GM12878 (cell line): Measurements from ENCODE around the gene UBL4B. TPM values are rescaled to one million over a fixed set of nuclear protein-coding genes. Genes with fewer than 3 reads are reported as not detected.

Experiments
- ATAC-seq: fragments of 200-7000 bp; cut with Tn5 transposase; 3 replicates; pipeline ENCODE4 v1.9.1; 2020; ENCODE audit warnings: mild to moderate bottlenecking, moderate library complexity
- BruUV-seq: library from RNA; stranded (reverse); fragments of 400-500 nt; replicated peaks from 2 replicates; lab custom pipeline; 2021; lab: Mats Ljungman, UMichigan
- CTCF ChIA-PET: fragments of 300-600 bp; sonication (Branson Sonifier 250); formaldehyde crosslinking; extraction: SDS; loops from one replicate; lab custom pipeline; 2021; ENCODE audit warnings: inconsistent platforms; lab: Yijun Ruan, JAX
- POLR2A ChIA-PET: fragments of 350-600 bp; formaldehyde crosslinking; extraction: SDS; loops from one replicate; lab custom pipeline; 2021; ENCODE audit warnings: inconsistent platforms; lab: Charles Lee
- RAD21 ChIA-PET: fragments of 300-600 bp; sonication (Branson Sonifier 250); formaldehyde crosslinking; loops from one replicate; lab custom pipeline; 2023; ENCODE audit warnings: antibody characterized with exemption; ENCODE audit not compliant: unreplicated experiment; lab: Charles Lee
- SMC1A ChIA-PET: fragments of 300-600 bp; sonication (Branson Sonifier 250); formaldehyde crosslinking; loops from one replicate; lab custom pipeline; 2023; ENCODE audit not compliant: unreplicated experiment, uncharacterized antibody; lab: Charles Lee
- DNase-seq: peaks from one replicate; pipeline ENCODE4 v3.0.0-alpha.2; 2011; ENCODE audit warnings: low read depth, low spot score
- FAIRE-seq: peaks from 3 replicates; lab custom pipeline; 2011; peaks lifted over from hg19 to GRCh38; lab: Jason Lieb, UNC
- H2AFZ ChIP-seq: 2 replicates; pipeline ENCODE4 v1.6.0; 2011; ENCODE audit warnings: low read depth, low read length, control low read depth; ENCODE audit not compliant: control insufficient read depth
- H3K27ac ChIP-seq: 2 replicates; pipeline ENCODE4 v1.5.1; 2011; ENCODE audit warnings: control low read depth; ENCODE audit not compliant: control insufficient read depth, insufficient read depth
- H3K27me3 ChIP-seq, 2 experiments: replicated peaks in 1 of 2; 2 replicates each; pipeline versions ENCODE4 v1.6.0 to v1.6.1; 2011; ENCODE audit warnings: low read length in 1 of 2; ENCODE audit not compliant: control insufficient read depth in 2 of 2, insufficient read depth in 2 of 2
- H3K36me3 ChIP-seq, 2 experiments: 2 replicates each; pipeline ENCODE4 v1.5.1; 2011; ENCODE audit warnings: low read length in 1 of 2; ENCODE audit not compliant: control insufficient read depth in 2 of 2, insufficient read depth in 2 of 2
- H3K4me1 ChIP-seq: 2 replicates; pipeline ENCODE4 v1.6.1; 2011; ENCODE audit warnings: mild to moderate bottlenecking, low read length, moderate library complexity, mixed read lengths; ENCODE audit not compliant: control insufficient read depth, insufficient read depth
- H3K4me2 ChIP-seq: 2 replicates; pipeline ENCODE4 v1.6.0; 2011; ENCODE audit warnings: control low read depth; ENCODE audit not compliant: control insufficient read depth, insufficient read depth
- H3K4me3 ChIP-seq: fragments of 200-600 bp; sonication (generic); 2 replicates; pipeline ENCODE4 v1.5.1; 2016
- H3K79me2 ChIP-seq: 2 replicates; pipeline ENCODE4 v1.6.0; 2011; ENCODE audit warnings: low read length; ENCODE audit not compliant: control insufficient read depth, insufficient read depth
- H3K9ac ChIP-seq: 2 replicates; pipeline ENCODE4 v1.8.0; 2011; ENCODE audit warnings: low read length, control low read depth, mixed read lengths; ENCODE audit not compliant: control insufficient read depth, insufficient read depth
- H3K9me3 ChIP-seq: replicated peaks from 3 replicates; pipeline ENCODE4 v1.5.1; 2011; ENCODE audit warnings: mild to moderate bottlenecking, low read length; ENCODE audit not compliant: control insufficient read depth, insufficient read depth
- H4K20me1 ChIP-seq: 2 replicates; pipeline ENCODE4 v1.6.0; 2011; ENCODE audit not compliant: control insufficient read depth, insufficient read depth
- ATF7 ChIP-seq: fragments of 450-650 bp; IDR thresholded peaks from 2 replicates; pipeline ENCODE4 v1.6.1; 2016; ENCODE audit warnings: low read depth, mild to moderate bottlenecking
- BCL3 ChIP-seq: IDR thresholded peaks from 2 replicates; pipeline ENCODE4 v1.6.1; 2011; ENCODE audit warnings: borderline replicate concordance, low read depth, mild to moderate bottlenecking, moderate library complexity, low read length; ENCODE audit not compliant: insufficient read depth, poor library complexity, severe bottlenecking
- CEBPB ChIP-seq, 2 experiments: fragments of 150-350 bp in 1 of 2; IDR thresholded peaks; 2 replicates each; pipeline ENCODE4 v1.6.1; 2012 to 2014; ENCODE audit warnings: low read depth in 2 of 2, low read length in 2 of 2, borderline replicate concordance in 1 of 2, inconsistent platforms in 1 of 2
- DPF2 ChIP-seq: fragments of 450-650 bp; IDR thresholded peaks from 2 replicates; pipeline ENCODE4 v1.6.1; 2017; ENCODE audit warnings: mild to moderate bottlenecking
- EED ChIP-seq: sonication (generic); IDR thresholded peaks from 2 replicates; pipeline ENCODE4 v1.6.1; 2016; ENCODE audit warnings: antibody characterized with exemption, low read depth
- FOXM1 ChIP-seq: IDR thresholded peaks from 2 replicates; pipeline ENCODE4 v1.6.1; 2012; ENCODE audit warnings: low read depth, mild to moderate bottlenecking, inconsistent platforms, low read length, moderate library complexity
- HDAC2 ChIP-seq: fragments of 200-600 bp; sonication (generic); IDR thresholded peaks from 2 replicates; pipeline ENCODE4 v1.6.1; 2017
- HDAC6 ChIP-seq: fragments of 200-600 bp; sonication (generic); IDR thresholded peaks from one replicate; pipeline ENCODE4 v1.8.0; 2017; ENCODE audit warnings: antibody characterized with exemption; ENCODE audit not compliant: unreplicated experiment
- JUNB ChIP-seq: IDR thresholded peaks from 2 replicates; pipeline ENCODE4 v1.6.1; 2016; ENCODE audit warnings: antibody characterized with exemption, mild to moderate bottlenecking
- NBN ChIP-seq: fragments of 450-650 bp; IDR thresholded peaks from 2 replicates; pipeline ENCODE4 v1.6.1; 2016
- NFIC ChIP-seq: IDR thresholded peaks from 2 replicates; pipeline ENCODE4 v1.6.1; 2012; ENCODE audit warnings: low read depth, mild to moderate bottlenecking, inconsistent platforms, low read length, moderate library complexity
- NR2C1 ChIP-seq: fragments of 450-650 bp; IDR thresholded peaks from 2 replicates; pipeline ENCODE4 v1.6.1; 2017; ENCODE audit warnings: antibody characterized with exemption, mild to moderate bottlenecking, moderate library complexity
- PKNOX1 ChIP-seq: fragments of 450-650 bp; IDR thresholded peaks from 2 replicates; pipeline ENCODE4 v1.6.1; 2016; ENCODE audit warnings: mild to moderate bottlenecking
- POLR2AphosphoS5 ChIP-seq: IDR thresholded peaks from 2 replicates; pipeline ENCODE4 v1.6.1; 2011; ENCODE audit warnings: mild to moderate bottlenecking, low read length, inconsistent platforms
- POU2F2 ChIP-seq: IDR thresholded peaks from 3 replicates; pipeline ENCODE4 v1.6.1; 2011; ENCODE audit warnings: low read depth, mild to moderate bottlenecking, low read length, borderline replicate concordance
- RFX5 ChIP-seq: IDR thresholded peaks from 2 replicates; pipeline ENCODE4 v1.6.1; 2011; ENCODE audit warnings: low read depth, low read length, improper control_type of control experiment
- STAT3 ChIP-seq: IDR thresholded peaks from 2 replicates; pipeline ENCODE4 v1.6.1; 2011; ENCODE audit warnings: low read depth, low read length, improper control_type of control experiment
- WGBS: methylation state at CpG from one replicate; pipeline ENCODE4 v1.1.6; 2016; ENCODE audit warnings: low lambda C conversion rate; ENCODE audit not compliant: insufficient replicate concordance, insufficient coverage; ENCODE audit errors: missing lambda C conversion rate; 5-methylcytosine and 5-hydroxymethylcytosine counted together
- in situ Hi-C: fragments of 300-500 bp; cut with MboI; formaldehyde crosslinking; loops from 9 replicates; pipeline ENCODE4 v1.14.3; 2018; ENCODE audit warnings: mixed read lengths
- intact Hi-C: fragments of 100-400 bp; cut with micrococcal nuclease; formaldehyde crosslinking; loops from one replicate; pipeline ENCODE4 v1.14.2; 2022; ENCODE audit not compliant: unreplicated experiment
- polyA plus RNA-seq, 11 experiments: library from polyadenylated mRNA; depleted of rRNA in 4 of 11; unstranded in 6 of 11; stranded (reverse) in 5 of 11; fragments of >200 nt; fragmentation: Nextera tagmentation in 4 of 11; fragmentation: Illumina TruSeq in 1 of 11; extraction: Ambion mirVana in 4 of 11; extraction: Trizol in 1 of 11; gene quantifications; 1 replicate in 1 of 11; 2 replicates in 10 of 11; pipeline versions ENCODE4 v1.2.1 to v1.2.3, GENCODE V29; 2011 to 2016; ENCODE audit warnings: inconsistent platforms in 2 of 11, missing spikeins in 2 of 11, low read depth in 1 of 11
- total RNA-seq, 4 experiments: library from RNA; depleted of rRNA in 3 of 4; stranded (reverse); fragments of >200 nt in 3 of 4; fragmentation: Illumina TruSeq in 1 of 4; extraction: Trizol in 1 of 4; gene quantifications; 2 replicates each; pipeline versions ENCODE4 v1.2.1 to v1.2.3, GENCODE V29; 2013 to 2021
- TF ChIP-seq, protein P1 (sequence below): fragments of 450-650 bp; IDR thresholded peaks from 2 replicates; pipeline ENCODE4 v1.6.1; 2016; ENCODE audit warnings: mild to moderate bottlenecking
- TF ChIP-seq, protein P2 (sequence below): IDR thresholded peaks from 2 replicates; pipeline ENCODE4 v1.6.1; 2011; ENCODE audit warnings: low read depth, mild to moderate bottlenecking, low read length, moderate library complexity, borderline replicate concordance; ENCODE audit errors: extremely low read depth

UBL4B gene
- total and polyA plus RNA-seq, 10 of the 15 experiments (the other 5 are each of a cell fraction or from before 2014, with no cell fraction given) = 0.06 to 0.15 TPM; not detected in 8

- no peak for TF ChIP-seq EED
Measured at GRCh38 chr1:110113551-110113950, 1.3 kb downstream of the UBL4B start (continued).

DNA sequence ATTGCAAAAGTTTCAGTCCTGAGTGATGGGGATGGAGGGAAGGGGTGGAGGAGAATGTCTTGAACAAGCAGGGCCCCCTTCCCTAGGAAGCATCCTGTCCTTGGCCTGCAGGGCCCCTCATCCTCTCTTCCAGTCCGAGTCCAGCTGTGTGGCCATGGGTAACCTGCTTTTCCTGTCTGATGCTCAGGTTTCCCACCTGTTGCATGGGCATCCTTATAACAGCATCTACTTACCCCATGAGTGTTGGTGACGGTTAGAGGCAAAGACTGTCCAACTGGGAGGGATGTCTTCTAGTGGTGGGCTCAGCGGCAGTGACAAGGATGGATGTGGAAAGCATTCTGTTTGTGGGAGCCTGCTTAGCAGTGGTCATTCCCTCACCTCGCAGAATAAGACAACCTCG, 1.9 kb downstream of the UBL4B start:
- Histone ChIP-seq H4K20me1 (no peaks in the 10 kb centered on the region), H3K9me3 (no peaks in the 10 kb centered on the region), H3K4me3 (no peak overlapping the region), H3K36me3 (no peaks in the 10 kb centered on the region), H3K79me2 (no peaks in the 10 kb centered on the region), H3K27ac (no peak overlapping the region), H2AFZ (no peak overlapping the region), H3K4me2 (no peak overlapping the region), H3K9ac (no peak overlapping the region), H3K4me1 (no peaks in the 10 kb centered on the region), H3K27me3 (peaks cover 1 to 2% of the 10 kb centered on the region in 2 experiments; a peak in 1 of 4 replicates)
- SMC1A ChIA-PET = interaction anchor here (0.6 kb wide), 1 partner anchor 157 kb away, joined by 3 read pairs; no protein-coding TSS in a partner anchor
- RAD21 ChIA-PET = no interaction called here
- BruUV-seq = no TSS peak
- 23% methylated on average over 5 of the region's 5 CpGs for WGBS
- in situ Hi-C loops = no loop called here
- FAIRE-seq (no peak), DNase-seq (no peak), ATAC-seq (no peak)
- intact Hi-C loops = no loop called here
- CTCF ChIA-PET = interaction anchor here (1.4 to 4.2 kb wide), 3 partner anchors 10 to 85 kb away, joined by 3 to 18 read pairs (median 18); no protein-coding TSS in a partner anchor
- TF ChIP-seq HDAC2 (no peak), HDAC6 (no peak), DPF2 (no peak), NBN (no peak), FOXM1 (no peak), PKNOX1 (no peak), BCL3 (no peak), ATF7 (no peak), STAT3 (no peak), JUNB (no peak), POU2F2 (no peak), POLR2AphosphoS5 (no peak), NFIC (no peak), RFX5 (no peak), CEBPB (IDR thresholded peaks at IDR 0.05; ENCODE audit: borderline replicate concordance in 1 of 2, low read depth in 2 of 2, low read length in 2 of 2) (no peak), NR2C1 (no peak)
- TF ChIP-seq, protein P1, sequence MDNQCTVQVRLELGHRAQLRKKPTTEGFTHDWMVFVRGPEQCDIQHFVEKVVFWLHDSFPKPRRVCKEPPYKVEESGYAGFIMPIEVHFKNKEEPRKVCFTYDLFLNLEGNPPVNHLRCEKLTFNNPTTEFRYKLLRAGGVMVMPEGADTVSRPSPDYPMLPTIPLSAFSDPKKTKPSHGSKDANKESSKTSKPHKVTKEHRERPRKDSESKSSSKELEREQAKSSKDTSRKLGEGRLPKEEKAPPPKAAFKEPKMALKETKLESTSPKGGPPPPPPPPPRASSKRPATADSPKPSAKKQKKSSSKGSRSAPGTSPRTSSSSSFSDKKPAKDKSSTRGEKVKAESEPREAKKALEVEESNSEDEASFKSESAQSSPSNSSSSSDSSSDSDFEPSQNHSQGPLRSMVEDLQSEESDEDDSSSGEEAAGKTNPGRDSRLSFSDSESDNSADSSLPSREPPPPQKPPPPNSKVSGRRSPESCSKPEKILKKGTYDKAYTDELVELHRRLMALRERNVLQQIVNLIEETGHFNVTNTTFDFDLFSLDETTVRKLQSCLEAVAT = no peak
- TF ChIP-seq, protein P2, sequence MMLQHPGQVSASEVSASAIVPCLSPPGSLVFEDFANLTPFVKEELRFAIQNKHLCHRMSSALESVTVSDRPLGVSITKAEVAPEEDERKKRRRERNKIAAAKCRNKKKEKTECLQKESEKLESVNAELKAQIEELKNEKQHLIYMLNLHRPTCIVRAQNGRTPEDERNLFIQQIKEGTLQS = no peak
- POLR2A ChIA-PET = no interaction called here
